SK-N-SH treated with all-trans-retinoic acid at 6 μM for 48 hours (cell line): Measurements from ENCODE around the gene CASP7.

Experiments
- CSDC2 ChIP-seq: fragments of 250-450 bp; sonication (Bioruptor Pico); IDR thresholded peaks from 2 replicates; pipeline ENCODE4 v1.5.0; 2020; ENCODE audit warnings: mild to moderate bottlenecking, moderate library complexity
- POU6F1 ChIP-seq: fragments of 250-450 bp; sonication (Bioruptor Pico); IDR thresholded peaks from 2 replicates; pipeline ENCODE4 v1.8.0; 2021; ENCODE audit warnings: low read depth, mild to moderate bottlenecking, moderate library complexity, borderline replicate concordance

- TF ChIP-seq CSDC2 (CRISPR knock-in tag) = no peak
- TF ChIP-seq POU6F1 (CRISPR knock-in tag) = no peak
Measured at GRCh38 chr10:113661332-113661731, 18.4 kb upstream of the CASP7 start.
